Thyroid gland (tissue), 4 donors: Measurements from ENCODE around the gene FMR1. TPM values are rescaled to one million over a fixed set of nuclear protein-coding genes. Genes with fewer than 3 reads are reported as not detected.

Experiments
- DNase-seq, 2 donors: peaks; one replicate each; pipeline ENCODE4 v3.0.0-alpha.2; 2019
- H3K27ac ChIP-seq, 3 donors: fragments of 200-600 bp; sonication (generic); 1 replicate in 2 of 3; 2 replicates in 1 of 3; pipeline ENCODE4 v1.5.1; 2016 to 2019; ENCODE audit warnings: mild to moderate bottlenecking in 1 of 3, moderate library complexity in 1 of 3
- H3K27me3 ChIP-seq: fragments of 200-600 bp; sonication (generic); one replicate; pipeline ENCODE4 v1.5.1; 2019
- H3K36me3 ChIP-seq, 2 donors: fragments of 200-600 bp; sonication (generic); one replicate each; pipeline ENCODE4 v1.5.1; 2016 to 2019
- H3K4me1 ChIP-seq, 2 donors: fragments of 200-600 bp; sonication (generic); one replicate each; pipeline ENCODE4 v1.5.1; 2017 to 2019
- H3K4me3 ChIP-seq, 3 donors: fragments of 200-600 bp; sonication (generic); replicated peaks in 1 of 3; 1 replicate in 2 of 3; 2 replicates in 1 of 3; pipeline ENCODE4 v1.5.1; 2016; ENCODE audit warnings: mild to moderate bottlenecking in 1 of 3
- H3K9me3 ChIP-seq: fragments of 200-600 bp; sonication (generic); one replicate; pipeline ENCODE4 v1.5.1; 2017
- POLR2A ChIP-seq, 2 donors: fragments of 450-650 bp; IDR thresholded peaks; one replicate each; pipeline ENCODE4 v1.6.1; 2017; ENCODE audit warnings: antibody characterized with exemption in 2 of 2, mild to moderate bottlenecking in 2 of 2, moderate library complexity in 1 of 2
- WGBS, 2 donors: methylation state at CpG; one replicate each; pipeline ENCODE4 v1.1.5; 2017; 5-methylcytosine and 5-hydroxymethylcytosine counted together
- intact Hi-C: fragments of 100-400 bp; cut with DNase I; formaldehyde crosslinking; loops from one replicate; pipeline ENCODE4 v1.15.1; 2023
- total RNA-seq, 4 donors: library from RNA; depleted of rRNA; stranded (reverse); fragments of >200 nt; gene quantifications; one replicate each; pipeline ENCODE4 v1.2.3, GENCODE V29; 2016
- TF ChIP-seq, protein P1 (sequence below), 6 experiments: fragments of 200-600 bp in 3 of 6; fragments of 450-650 bp in 3 of 6; sonication (generic) in 3 of 6; IDR thresholded peaks; one replicate each; pipeline ENCODE4 v1.5.1; 2016 to 2019; ENCODE audit warnings: antibody characterized with exemption in 6 of 6, mild to moderate bottlenecking in 2 of 6, inconsistent platforms in 1 of 6, moderate library complexity in 1 of 6

FMR1 gene
- total RNA-seq, 4 donors from 2014 or later, result 49.7 to 78.1 (median 69.2) TPM

- H3K4me3 ChIP-seq, result no peak overlapping the region
- H3K27ac ChIP-seq, result no peak overlapping the region
- no peaks in the 10 kb centered on the region for H3K9me3 ChIP-seq
- H3K27me3 ChIP-seq, result no peaks in the 10 kb centered on the region
- TF ChIP-seq, protein P1, sequence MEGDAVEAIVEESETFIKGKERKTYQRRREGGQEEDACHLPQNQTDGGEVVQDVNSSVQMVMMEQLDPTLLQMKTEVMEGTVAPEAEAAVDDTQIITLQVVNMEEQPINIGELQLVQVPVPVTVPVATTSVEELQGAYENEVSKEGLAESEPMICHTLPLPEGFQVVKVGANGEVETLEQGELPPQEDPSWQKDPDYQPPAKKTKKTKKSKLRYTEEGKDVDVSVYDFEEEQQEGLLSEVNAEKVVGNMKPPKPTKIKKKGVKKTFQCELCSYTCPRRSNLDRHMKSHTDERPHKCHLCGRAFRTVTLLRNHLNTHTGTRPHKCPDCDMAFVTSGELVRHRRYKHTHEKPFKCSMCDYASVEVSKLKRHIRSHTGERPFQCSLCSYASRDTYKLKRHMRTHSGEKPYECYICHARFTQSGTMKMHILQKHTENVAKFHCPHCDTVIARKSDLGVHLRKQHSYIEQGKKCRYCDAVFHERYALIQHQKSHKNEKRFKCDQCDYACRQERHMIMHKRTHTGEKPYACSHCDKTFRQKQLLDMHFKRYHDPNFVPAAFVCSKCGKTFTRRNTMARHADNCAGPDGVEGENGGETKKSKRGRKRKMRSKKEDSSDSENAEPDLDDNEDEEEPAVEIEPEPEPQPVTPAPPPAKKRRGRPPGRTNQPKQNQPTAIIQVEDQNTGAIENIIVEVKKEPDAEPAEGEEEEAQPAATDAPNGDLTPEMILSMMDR (IDR thresholded peaks at IDR 0.05), result no peak
- no peak for TF ChIP-seq POLR2A (IDR thresholded peaks at IDR 0.05)
- intact Hi-C loops, result no loop called here
- peaks cover 0 to 3% of the 10 kb centered on the region in 2 donors for H3K4me1 ChIP-seq
- no peak for DNase-seq
- H3K36me3 ChIP-seq, result no peaks in the 10 kb centered on the region
- WGBS, 2 donors, result 57 to 69% methylated on average over 1 of the region's 1 CpG
Measured at GRCh38 chrX:147890756-147891155, 21.0 kb upstream of the FMR1 start.

DNA sequence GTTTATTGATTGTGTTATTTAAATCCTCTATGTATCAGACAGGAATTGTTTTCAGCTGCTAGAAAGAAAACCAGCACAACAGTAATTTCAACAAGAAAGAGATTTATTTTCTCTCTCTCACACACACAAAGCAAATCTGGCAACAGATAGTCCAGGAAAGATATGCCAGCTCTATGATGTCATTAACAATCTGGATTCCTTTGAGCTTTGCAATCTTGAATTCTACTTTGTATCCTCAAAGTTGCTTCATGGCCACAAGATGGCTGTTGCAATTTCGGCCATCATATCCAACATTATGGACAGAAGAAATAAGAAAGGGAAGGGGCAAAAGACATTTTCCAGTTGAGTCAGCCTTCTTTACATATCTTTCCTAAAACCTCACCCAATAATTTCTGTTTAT, 19.8 kb upstream of the FMR1 start:
- Histone ChIP-seq H3K36me3 (no peaks in the 10 kb centered on the region), H3K27me3 (no peaks in the 10 kb centered on the region), H3K4me1 (peaks cover 0 to 3% of the 10 kb centered on the region in 2 donors), H3K4me3 (no peak overlapping the region), H3K9me3 (no peaks in the 10 kb centered on the region), H3K27ac (no peak overlapping the region)
- no peak for DNase-seq
- WGBS, 2 donors, result 81 to 89% methylated on average over 1 of the region's 1 CpG
- intact Hi-C loops, result no loop called here
- TF ChIP-seq POLR2A (IDR thresholded peaks at IDR 0.05), result no peak
- TF ChIP-seq, protein P1 (IDR thresholded peaks at IDR 0.05), result no peak

- Histone ChIP-seq H3K27me3 (no peaks in the 10 kb centered on the region), H3K27ac (peak overlapping the region; percentile 45 to 72 (median 70)), H3K4me3 (no peak overlapping the region), H3K9me3 (no peaks in the 10 kb centered on the region), H3K4me1 (peaks cover 0 to 3% of the 10 kb centered on the region in 2 donors), H3K36me3 (no peaks in the 10 kb centered on the region)
- TF ChIP-seq, protein P1 (IDR thresholded peaks at IDR 0.05), result no peak
- no peak for TF ChIP-seq POLR2A (IDR thresholded peaks at IDR 0.05)
- no peak for DNase-seq
- intact Hi-C loops, result no loop called here
Measured at GRCh38 chrX:147893741-147894140, 18.0 kb upstream of the FMR1 start.

DNA sequence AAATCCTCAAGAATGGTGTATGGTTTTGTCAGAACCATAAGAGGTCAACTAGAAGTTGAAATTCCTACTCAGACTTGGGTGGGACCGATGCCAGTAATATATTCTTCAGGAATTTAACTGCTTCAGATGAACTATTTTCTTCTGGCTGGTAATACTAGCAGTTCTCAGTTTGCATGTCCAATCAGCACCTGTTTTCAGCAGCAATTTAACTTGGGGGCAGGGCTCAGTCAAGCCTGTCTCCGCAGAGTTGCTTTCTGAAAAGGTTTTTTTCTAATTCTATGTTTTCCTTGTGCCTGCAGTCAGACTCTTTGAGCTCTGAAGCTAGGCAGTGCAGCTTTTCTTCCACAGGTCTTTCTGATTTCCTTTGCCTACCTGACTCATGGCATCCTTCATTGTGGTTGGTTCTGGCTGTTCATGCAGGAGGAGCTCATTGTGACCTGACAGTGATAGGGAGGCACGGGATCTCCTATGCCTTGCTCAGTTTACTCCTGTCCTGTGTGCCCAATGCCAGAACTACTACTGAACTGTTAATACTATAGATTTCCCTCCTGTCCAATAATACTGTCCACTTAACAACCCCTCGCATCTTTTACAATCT, 17.3 kb upstream of the FMR1 start:
- Histone ChIP-seq H3K27ac (peak overlapping the region; percentile 45 to 72 (median 70)), H3K36me3 (no peaks in the 10 kb centered on the region), H3K4me3 (no peak overlapping the region), H3K9me3 (no peaks in the 10 kb centered on the region), H3K27me3 (no peaks in the 10 kb centered on the region), H3K4me1 (peaks cover 0 to 3% of the 10 kb centered on the region in 2 donors)
- TF ChIP-seq, protein P1 (IDR thresholded peaks at IDR 0.05), result no peak
- TF ChIP-seq POLR2A (IDR thresholded peaks at IDR 0.05), result peak in 1 of 2 donors; percentile 25
- peak; percentile 58 to 61 for DNase-seq
- WGBS, 2 donors, result 12 to 16% methylated on average over 4 of the region's 4 CpGs
- intact Hi-C loops, result no loop called here

DNA sequence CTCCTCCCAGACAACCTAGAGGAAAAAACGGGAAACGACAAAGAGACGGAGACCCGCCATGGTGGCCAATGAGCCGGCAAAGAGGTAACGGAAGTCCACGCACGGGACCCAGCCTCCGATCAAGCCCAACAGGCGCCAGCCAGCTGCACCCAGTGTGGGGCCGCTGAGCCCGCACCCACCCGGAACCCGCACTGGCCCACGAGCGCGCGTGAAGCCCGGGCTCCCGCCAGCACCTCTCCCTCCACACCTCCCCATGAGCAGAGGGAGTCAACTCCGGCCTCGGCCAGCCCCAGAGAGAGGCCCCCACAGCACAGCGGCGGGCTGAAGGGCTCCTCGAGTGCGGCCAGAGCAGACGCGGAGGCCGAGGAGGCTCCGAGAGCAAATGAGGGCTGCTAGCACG, 14.6 kb upstream of the FMR1 start:
- Histone ChIP-seq H3K4me1 (peaks cover 0 to 3% of the 10 kb centered on the region in 2 donors), H3K27ac (no peak overlapping the region), H3K4me3 (no peak overlapping the region), H3K36me3 (no peaks in the 10 kb centered on the region), H3K27me3 (no peaks in the 10 kb centered on the region), H3K9me3 (no peaks in the 10 kb centered on the region)
- DNase-seq, result no peak
- intact Hi-C loops, result no loop called here
- WGBS, 2 donors, result 97 to 98% methylated on average over 10 to 13 of the region's 31 CpGs
- TF ChIP-seq, protein P1 (IDR thresholded peaks at IDR 0.05), result no peak
- TF ChIP-seq POLR2A (IDR thresholded peaks at IDR 0.05), result no peak
